ENCODE measurements around the gene AGFG2. TPM values are rescaled to one million over a fixed set of nuclear protein-coding genes. Genes with fewer than 3 reads are reported as not detected.

AGFG2 gene
- total RNA-seq, 1 experiment from 2014 or later: 15.3 TPM

- ChIA-PET POLR2A (ENCODE audit: low non-redundant PET) (no interaction called here), CTCF (interaction anchor here (0.6 kb wide), 1 partner anchor 86 kb away, joined by 5 read pairs; no protein-coding TSS in a partner anchor)
- H3K36me3 ChIP-seq (ENCODE audit: insufficient read depth, low read length, poor library complexity, severe bottlenecking): no peaks in the 10 kb centered on the region
- TF ChIP-seq CTCF (conservative IDR thresholded peaks at IDR 0.05; ENCODE audit: low read depth, low read length): no peak
- no peak for TF ChIP-seq EZH2 (IDR thresholded peaks at IDR 0.05; ENCODE audit: borderline replicate concordance, low read depth, low read length, poor library complexity, severe bottlenecking)
- no peaks in the 10 kb centered on the region for H3K9me3 ChIP-seq (ENCODE audit: low read depth, low read length, poor library complexity, severe bottlenecking)
- H3K4me1 ChIP-seq (ENCODE audit: insufficient read depth, low read length, poor library complexity, severe bottlenecking): no peaks in the 10 kb centered on the region
- no peak for DNase-seq (ENCODE audit: low spot score)
- no peaks in the 10 kb centered on the region for H3K27me3 ChIP-seq (replicated peaks; ENCODE audit: insufficient read depth, low read depth, low read length, poor library complexity)
- intact Hi-C loops (cut with micrococcal nuclease; ENCODE audit: unreplicated experiment): loop anchor here (5.0 kb wide), 1 partner anchor 131 kb away; the partner anchor contains the start of gene GIGYF1
- no peak overlapping the region for H3K27ac ChIP-seq (ENCODE audit: low read depth, low read length, poor library complexity, severe bottlenecking)
- H3K4me3 ChIP-seq (ENCODE audit: low read depth, low read length, poor library complexity, severe bottlenecking): no peak overlapping the region
- BruUV-seq (replicated peaks): no TSS peak
Observed at GRCh38 chr7:100561491-100562194, 22.6 kb downstream of the AGFG2 start.

- no TSS peak for BruUV-seq (replicated peaks)
- POLR2A ChIA-PET (ENCODE audit: low non-redundant PET): no interaction called here
- H3K27me3 ChIP-seq (replicated peaks; ENCODE audit: insufficient read depth, low read depth, low read length, poor library complexity): no peaks in the 10 kb centered on the region
- no peak overlapping the region for H3K27ac ChIP-seq (ENCODE audit: low read depth, low read length, poor library complexity, severe bottlenecking)
- TF ChIP-seq CTCF (conservative IDR thresholded peaks at IDR 0.05; ENCODE audit: low read depth, low read length) (no peak), EZH2 (IDR thresholded peaks at IDR 0.05; ENCODE audit: borderline replicate concordance, low read depth, low read length, poor library complexity, severe bottlenecking) (no peak)
- CTCF ChIA-PET: interaction anchor here (0.6 kb wide), 1 partner anchor 51 kb away, joined by 4 read pairs; no protein-coding TSS in a partner anchor
- H3K4me1 ChIP-seq (ENCODE audit: insufficient read depth, low read length, poor library complexity, severe bottlenecking): no peaks in the 10 kb centered on the region
- intact Hi-C loops (cut with micrococcal nuclease; ENCODE audit: unreplicated experiment): loop anchor here (5.0 kb wide), 1 partner anchor 130 kb away; the partner anchor contains the start of gene GIGYF1
- no peak for DNase-seq (ENCODE audit: low spot score)
- no peaks in the 10 kb centered on the region for H3K36me3 ChIP-seq (ENCODE audit: insufficient read depth, low read length, poor library complexity, severe bottlenecking)
- H3K4me3 ChIP-seq (ENCODE audit: low read depth, low read length, poor library complexity, severe bottlenecking): no peak overlapping the region
- H3K9me3 ChIP-seq (ENCODE audit: low read depth, low read length, poor library complexity, severe bottlenecking): no peaks in the 10 kb centered on the region
Observed at GRCh38 chr7:100562195-100563099, 23.4 kb downstream of the AGFG2 start.

GRCh38 chr7:100563100-100563564 lies 24.1 kb downstream of the AGFG2 start:
- Histone ChIP-seq H3K27me3 (replicated peaks; ENCODE audit: insufficient read depth, low read depth, low read length, poor library complexity) (no peaks in the 10 kb centered on the region), H3K4me3 (ENCODE audit: low read depth, low read length, poor library complexity, severe bottlenecking) (no peak overlapping the region), H3K36me3 (ENCODE audit: insufficient read depth, low read length, poor library complexity, severe bottlenecking) (no peaks in the 10 kb centered on the region), H3K9me3 (ENCODE audit: low read depth, low read length, poor library complexity, severe bottlenecking) (no peaks in the 10 kb centered on the region), H3K27ac (ENCODE audit: low read depth, low read length, poor library complexity, severe bottlenecking) (no peak overlapping the region), H3K4me1 (ENCODE audit: insufficient read depth, low read length, poor library complexity, severe bottlenecking) (no peaks in the 10 kb centered on the region)
- no TSS peak for BruUV-seq (replicated peaks)
- TF ChIP-seq EZH2 (IDR thresholded peaks at IDR 0.05; ENCODE audit: borderline replicate concordance, low read depth, low read length, poor library complexity, severe bottlenecking): no peak
- no peak for TF ChIP-seq CTCF (conservative IDR thresholded peaks at IDR 0.05; ENCODE audit: low read depth, low read length)
- DNase-seq (ENCODE audit: low spot score): no peak
- ChIA-PET POLR2A (ENCODE audit: low non-redundant PET) (no interaction called here), CTCF (interaction anchor here (0.6 to 1.5 kb wide), 2 partner anchors 51 to 97 kb away, joined by 3 to 4 read pairs; no protein-coding TSS in a partner anchor)
- intact Hi-C loops (cut with micrococcal nuclease; ENCODE audit: unreplicated experiment): loop anchor here (5.0 kb wide), 1 partner anchor 129 kb away; the partner anchor contains the start of gene GIGYF1

Measured in A673 (cell line).